Natural killer cell (primary cell): ENCODE results near the gene NAA15. TPM values are rescaled to one million over a fixed set of nuclear protein-coding genes. Genes with fewer than 3 reads are reported as not detected.

Source experiments
- ATAC-seq, 3 donors: fragments of 150-1000 bp in 2 of 3; fragments of 200-7000 bp in 1 of 3; cut with Tn5 transposase; 1 replicate in 1 of 3; 2 replicates in 2 of 3; pipeline ENCODE4 v1.10.0; 2021; ENCODE audit warnings: mild to moderate bottlenecking in 2 of 3, moderate library complexity in 2 of 3
- DNase-seq, 2 donors: peaks; one replicate each; pipeline versions ENCODE4 v3.0.0 to v3.0.0-alpha.2; 2013 to 2021; ENCODE audit warnings: mixed read lengths in 1 of 2
- H3K27ac ChIP-seq: one replicate; pipeline ENCODE4 v1.5.1; 2013; ENCODE audit warnings: mild to moderate bottlenecking, low read length
- H3K27me3 ChIP-seq: one replicate; pipeline ENCODE4 v1.6.1; 2013; ENCODE audit warnings: low read length; ENCODE audit not compliant: control insufficient read depth, insufficient read depth
- H3K36me3 ChIP-seq: one replicate; pipeline ENCODE4 v1.6.1; 2013; ENCODE audit warnings: low read length; ENCODE audit not compliant: control insufficient read depth, insufficient read depth
- H3K4me1 ChIP-seq: one replicate; pipeline ENCODE4 v1.6.1; 2013; ENCODE audit warnings: low read length; ENCODE audit not compliant: control insufficient read depth, insufficient read depth
- H3K4me3 ChIP-seq: one replicate; pipeline ENCODE4 v1.5.1; 2013; ENCODE audit warnings: low read length
- H3K9me3 ChIP-seq: one replicate; pipeline ENCODE4 v1.6.1; 2013; ENCODE audit warnings: low read length; ENCODE audit not compliant: control insufficient read depth, insufficient read depth
- H3K27ac Mint-ChIP-seq, 2 donors: one replicate each; pipeline ENCODE4 v1.8.0; 2022; ENCODE audit warnings: mild to moderate bottlenecking in 2 of 2, mixed read lengths in 2 of 2, moderate library complexity in 1 of 2
- H3K27me3 Mint-ChIP-seq, 2 donors: one replicate each; pipeline ENCODE4 v1.8.0; 2022; ENCODE audit warnings: low read depth in 2 of 2, mixed read lengths in 2 of 2
- H3K36me3 Mint-ChIP-seq: one replicate; pipeline ENCODE4 v1.8.0; 2022; ENCODE audit warnings: mixed read lengths
- H3K4me1 Mint-ChIP-seq, 2 donors: one replicate each; pipeline ENCODE4 v1.8.0; 2022; ENCODE audit warnings: mixed read lengths in 2 of 2
- H3K4me3 Mint-ChIP-seq: one replicate; pipeline ENCODE4 v1.8.0; 2022; ENCODE audit warnings: mild to moderate bottlenecking, moderate library complexity, mixed read lengths
- H3K9me3 Mint-ChIP-seq, 2 donors: one replicate each; pipeline ENCODE4 v1.8.0; 2022; ENCODE audit warnings: mixed read lengths in 2 of 2
- WGBS: methylation state at CpG from one replicate; pipeline ENCODE4 v1.1.7; 2013; ENCODE audit warnings: missing lambda C conversion rate; ENCODE audit not compliant: insufficient coverage; 5-methylcytosine and 5-hydroxymethylcytosine counted together
- intact Hi-C: fragments of 100-400 bp; cut with micrococcal nuclease; formaldehyde crosslinking; loops from one replicate; pipeline ENCODE4 v1.14.2; 2022
- total RNA-seq, 4 donors: library from RNA; stranded (reverse); fragments of 120-200 nt in 1 of 4; gene quantifications; one replicate each; pipeline versions ENCODE4 v1.2.3 to v1.2.4, GENCODE V29; 2013 to 2022
- TF ChIP-seq, protein P1 (sequence below): fragments of 200-600 bp; IDR thresholded peaks from one replicate; pipeline ENCODE4 v1.8.0; 2022; ENCODE audit warnings: antibody characterized with exemption

The NAA15 gene
- total RNA-seq, 3 donors from 2014 or later (not counting 1 experiment from before 2014, with no cell fraction given): 56.7 to 66.3 (median 61.9) TPM

- no peak overlapping the region for H3K4me3 ChIP-seq
- TF ChIP-seq, protein P1, sequence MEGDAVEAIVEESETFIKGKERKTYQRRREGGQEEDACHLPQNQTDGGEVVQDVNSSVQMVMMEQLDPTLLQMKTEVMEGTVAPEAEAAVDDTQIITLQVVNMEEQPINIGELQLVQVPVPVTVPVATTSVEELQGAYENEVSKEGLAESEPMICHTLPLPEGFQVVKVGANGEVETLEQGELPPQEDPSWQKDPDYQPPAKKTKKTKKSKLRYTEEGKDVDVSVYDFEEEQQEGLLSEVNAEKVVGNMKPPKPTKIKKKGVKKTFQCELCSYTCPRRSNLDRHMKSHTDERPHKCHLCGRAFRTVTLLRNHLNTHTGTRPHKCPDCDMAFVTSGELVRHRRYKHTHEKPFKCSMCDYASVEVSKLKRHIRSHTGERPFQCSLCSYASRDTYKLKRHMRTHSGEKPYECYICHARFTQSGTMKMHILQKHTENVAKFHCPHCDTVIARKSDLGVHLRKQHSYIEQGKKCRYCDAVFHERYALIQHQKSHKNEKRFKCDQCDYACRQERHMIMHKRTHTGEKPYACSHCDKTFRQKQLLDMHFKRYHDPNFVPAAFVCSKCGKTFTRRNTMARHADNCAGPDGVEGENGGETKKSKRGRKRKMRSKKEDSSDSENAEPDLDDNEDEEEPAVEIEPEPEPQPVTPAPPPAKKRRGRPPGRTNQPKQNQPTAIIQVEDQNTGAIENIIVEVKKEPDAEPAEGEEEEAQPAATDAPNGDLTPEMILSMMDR: no peak
- H3K4me3 Mint-ChIP-seq: no peak overlapping the region
- H3K27me3 ChIP-seq: no peaks in the 10 kb centered on the region
- no peaks in the 10 kb centered on the region for H3K27me3 Mint-ChIP-seq
- H3K9me3 Mint-ChIP-seq: no peaks in the 10 kb centered on the region
- H3K9me3 ChIP-seq: no peaks in the 10 kb centered on the region
- intact Hi-C loops: no loop called here
- no peak overlapping the region for H3K27ac Mint-ChIP-seq
- no peak for DNase-seq
- H3K27ac ChIP-seq: no peak overlapping the region
- H3K4me1 Mint-ChIP-seq: peaks cover 68 to 80% of the 10 kb centered on the region in 2 donors
- no peaks in the 10 kb centered on the region for H3K36me3 ChIP-seq
- no peaks in the 10 kb centered on the region for H3K36me3 Mint-ChIP-seq
- WGBS: 96% methylated on average over 3 of the region's 4 CpGs
- H3K4me1 ChIP-seq: peaks cover 20% of the 10 kb centered on the region
- no peak for ATAC-seq
Measured at GRCh38 chr4:139457318-139457717, 156.0 kb downstream of the NAA15 start.

- WGBS: 100% methylated on average over 1 of the region's 1 CpG
- intact Hi-C loops: no loop called here
- Histone ChIP-seq H3K9me3 (no peaks in the 10 kb centered on the region), H3K27ac (no peak overlapping the region), H3K36me3 (peaks cover 2% of the 10 kb centered on the region), H3K27me3 (no peaks in the 10 kb centered on the region), H3K4me1 (peaks cover 12% of the 10 kb centered on the region), H3K4me3 (no peak overlapping the region)
- no peaks in the 10 kb centered on the region for H3K27me3 Mint-ChIP-seq
- peaks cover 56 to 71% of the 10 kb centered on the region in 2 donors for H3K4me1 Mint-ChIP-seq
- H3K36me3 Mint-ChIP-seq: no peaks in the 10 kb centered on the region
- H3K27ac Mint-ChIP-seq: peak overlapping the region in 1 of 2 donors; percentile 39
- no peak for DNase-seq
- no peaks in the 10 kb centered on the region for H3K9me3 Mint-ChIP-seq
- H3K4me3 Mint-ChIP-seq: no peak overlapping the region
- ATAC-seq: no peak
- TF ChIP-seq, protein P1: no peak
Measured at GRCh38 chr4:139458543-139458942, 157.2 kb downstream of the NAA15 start.

- H3K4me3 ChIP-seq: no peak overlapping the region
- 95% methylated on average over 3 of the region's 3 CpGs for WGBS
- no peak overlapping the region for H3K27ac ChIP-seq
- Mint-ChIP-seq H3K36me3 (no peaks in the 10 kb centered on the region), H3K9me3 (no peaks in the 10 kb centered on the region), H3K27me3 (no peaks in the 10 kb centered on the region), H3K4me3 (no peak overlapping the region), H3K27ac (no peak overlapping the region), H3K4me1 (peaks cover 53 to 73% of the 10 kb centered on the region in 2 donors)
- H3K9me3 ChIP-seq: no peaks in the 10 kb centered on the region
- no peaks in the 10 kb centered on the region for H3K27me3 ChIP-seq
- H3K4me1 ChIP-seq: peaks cover 12% of the 10 kb centered on the region
- TF ChIP-seq, protein P1: no peak
- intact Hi-C loops: no loop called here
- DNase-seq (no peak), ATAC-seq (no peak)
- H3K36me3 ChIP-seq: peaks cover 2% of the 10 kb centered on the region
Measured at GRCh38 chr4:139458999-139459398, 157.7 kb downstream of the NAA15 start.

DNA sequence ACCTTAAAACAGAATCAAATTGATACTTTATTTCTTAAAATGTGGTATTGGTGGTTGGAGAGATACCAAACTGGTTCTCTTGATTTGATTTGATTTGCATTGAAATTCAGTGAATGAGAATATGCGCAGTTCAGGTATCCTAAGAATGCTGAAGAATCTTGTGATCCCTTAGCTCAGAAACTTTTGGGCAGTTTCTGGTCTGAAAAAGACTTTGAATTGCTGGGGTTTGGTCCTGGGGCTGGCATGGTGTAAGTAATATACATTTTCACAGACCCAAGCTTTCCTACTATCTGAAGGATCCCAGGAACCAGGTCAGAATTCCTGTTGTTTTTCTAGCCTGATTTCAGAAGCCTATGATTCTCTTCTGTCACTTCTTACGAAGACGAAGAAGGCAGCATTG, 159.3 kb downstream of the NAA15 start:
- Mint-ChIP-seq H3K27ac (no peak overlapping the region), H3K27me3 (no peaks in the 10 kb centered on the region), H3K9me3 (no peaks in the 10 kb centered on the region), H3K4me3 (no peak overlapping the region), H3K4me1 (peaks cover 45 to 59% of the 10 kb centered on the region in 2 donors), H3K36me3 (no peaks in the 10 kb centered on the region)
- Histone ChIP-seq H3K36me3 (peaks cover 2% of the 10 kb centered on the region), H3K4me1 (peaks cover 3% of the 10 kb centered on the region), H3K4me3 (no peak overlapping the region), H3K27me3 (no peaks in the 10 kb centered on the region), H3K9me3 (no peaks in the 10 kb centered on the region), H3K27ac (no peak overlapping the region)
- no peak for DNase-seq
- intact Hi-C loops: no loop called here
- ATAC-seq: no peak
- TF ChIP-seq, protein P1: no peak
- 97% methylated on average over 3 of the region's 3 CpGs for WGBS
